GM12878 (cell line): Measurements from ENCODE around the gene SYS1. TPM values are rescaled to one million over a fixed set of nuclear protein-coding genes. Genes with fewer than 3 reads are reported as not detected.

Experiments used
- ATAC-seq: fragments of 200-7000 bp; cut with Tn5 transposase; 3 replicates; pipeline ENCODE4 v1.9.1; 2020; ENCODE audit warnings: mild to moderate bottlenecking, moderate library complexity
- BruUV-seq: library from RNA; stranded (reverse); fragments of 400-500 nt; replicated peaks from 2 replicates; lab custom pipeline; 2021; lab: Mats Ljungman, UMichigan
- CTCF ChIA-PET: fragments of 300-600 bp; sonication (Branson Sonifier 250); formaldehyde crosslinking; extraction: SDS; loops from one replicate; lab custom pipeline; 2021; ENCODE audit warnings: inconsistent platforms; lab: Yijun Ruan, JAX
- POLR2A ChIA-PET: fragments of 350-600 bp; formaldehyde crosslinking; extraction: SDS; loops from one replicate; lab custom pipeline; 2021; ENCODE audit warnings: inconsistent platforms; lab: Charles Lee
- RAD21 ChIA-PET: fragments of 300-600 bp; sonication (Branson Sonifier 250); formaldehyde crosslinking; loops from one replicate; lab custom pipeline; 2023; ENCODE audit warnings: antibody characterized with exemption; ENCODE audit not compliant: unreplicated experiment; lab: Charles Lee
- SMC1A ChIA-PET: fragments of 300-600 bp; sonication (Branson Sonifier 250); formaldehyde crosslinking; loops from one replicate; lab custom pipeline; 2023; ENCODE audit not compliant: unreplicated experiment, uncharacterized antibody; lab: Charles Lee
- DNase-seq: peaks from one replicate; pipeline ENCODE4 v3.0.0-alpha.2; 2011; ENCODE audit warnings: low read depth, low spot score
- FAIRE-seq: peaks from 3 replicates; lab custom pipeline; 2011; peaks lifted over from hg19 to GRCh38; lab: Jason Lieb, UNC
- H2AFZ ChIP-seq: 2 replicates; pipeline ENCODE4 v1.6.0; 2011; ENCODE audit warnings: low read depth, low read length, control low read depth; ENCODE audit not compliant: control insufficient read depth
- H3K27ac ChIP-seq: 2 replicates; pipeline ENCODE4 v1.5.1; 2011; ENCODE audit warnings: control low read depth; ENCODE audit not compliant: control insufficient read depth, insufficient read depth
- H3K27me3 ChIP-seq, 2 experiments: replicated peaks in 1 of 2; 2 replicates each; pipeline versions ENCODE4 v1.6.0 to v1.6.1; 2011; ENCODE audit warnings: low read length in 1 of 2; ENCODE audit not compliant: control insufficient read depth in 2 of 2, insufficient read depth in 2 of 2
- H3K36me3 ChIP-seq, 2 experiments: 2 replicates each; pipeline ENCODE4 v1.5.1; 2011; ENCODE audit warnings: low read length in 1 of 2; ENCODE audit not compliant: control insufficient read depth in 2 of 2, insufficient read depth in 2 of 2
- H3K4me1 ChIP-seq: 2 replicates; pipeline ENCODE4 v1.6.1; 2011; ENCODE audit warnings: mild to moderate bottlenecking, low read length, moderate library complexity, mixed read lengths; ENCODE audit not compliant: control insufficient read depth, insufficient read depth
- H3K4me2 ChIP-seq: 2 replicates; pipeline ENCODE4 v1.6.0; 2011; ENCODE audit warnings: control low read depth; ENCODE audit not compliant: control insufficient read depth, insufficient read depth
- H3K4me3 ChIP-seq: fragments of 200-600 bp; sonication (generic); 2 replicates; pipeline ENCODE4 v1.5.1; 2016
- H3K79me2 ChIP-seq: 2 replicates; pipeline ENCODE4 v1.6.0; 2011; ENCODE audit warnings: low read length; ENCODE audit not compliant: control insufficient read depth, insufficient read depth
- H3K9ac ChIP-seq: 2 replicates; pipeline ENCODE4 v1.8.0; 2011; ENCODE audit warnings: low read length, control low read depth, mixed read lengths; ENCODE audit not compliant: control insufficient read depth, insufficient read depth
- H3K9me3 ChIP-seq: replicated peaks from 3 replicates; pipeline ENCODE4 v1.5.1; 2011; ENCODE audit warnings: mild to moderate bottlenecking, low read length; ENCODE audit not compliant: control insufficient read depth, insufficient read depth
- H4K20me1 ChIP-seq: 2 replicates; pipeline ENCODE4 v1.6.0; 2011; ENCODE audit not compliant: control insufficient read depth, insufficient read depth
- CBX5 ChIP-seq: sonication (generic); IDR thresholded peaks from 2 replicates; pipeline ENCODE4 v1.6.1; 2016; ENCODE audit warnings: low read depth, moderate library complexity, mild to moderate bottlenecking, inconsistent platforms
- CEBPB ChIP-seq, 2 experiments: fragments of 150-350 bp in 1 of 2; IDR thresholded peaks; 2 replicates each; pipeline ENCODE4 v1.6.1; 2012 to 2014; ENCODE audit warnings: low read depth in 2 of 2, low read length in 2 of 2, borderline replicate concordance in 1 of 2, inconsistent platforms in 1 of 2
- CHD2 ChIP-seq: IDR thresholded peaks from 2 replicates; pipeline ENCODE4 v1.6.1; 2011; ENCODE audit warnings: low read depth, low read length, improper control_type of control experiment, borderline replicate concordance
- EZH2 ChIP-seq: IDR thresholded peaks from 2 replicates; pipeline ENCODE4 v1.6.1; 2012; ENCODE audit warnings: low read depth, mild to moderate bottlenecking, control low read depth, inconsistent platforms, low read length, borderline replicate concordance; ENCODE audit not compliant: control insufficient read depth
- RELA ChIP-seq: fragments of 450-650 bp; IDR thresholded peaks from 2 replicates; pipeline ENCODE4 v1.8.0; 2014; ENCODE audit warnings: borderline replicate concordance; ENCODE audit not compliant: partially characterized antibody
- SREBF1 ChIP-seq: IDR thresholded peaks from 2 replicates; pipeline ENCODE4 v1.6.1; 2012; ENCODE audit warnings: mild to moderate bottlenecking, low read length
- WGBS: methylation state at CpG from one replicate; pipeline ENCODE4 v1.1.6; 2016; ENCODE audit warnings: low lambda C conversion rate; ENCODE audit not compliant: insufficient replicate concordance, insufficient coverage; ENCODE audit errors: missing lambda C conversion rate; 5-methylcytosine and 5-hydroxymethylcytosine counted together
- in situ Hi-C: fragments of 300-500 bp; cut with MboI; formaldehyde crosslinking; loops from 9 replicates; pipeline ENCODE4 v1.14.3; 2018; ENCODE audit warnings: mixed read lengths
- intact Hi-C: fragments of 100-400 bp; cut with micrococcal nuclease; formaldehyde crosslinking; loops from one replicate; pipeline ENCODE4 v1.14.2; 2022; ENCODE audit not compliant: unreplicated experiment
- polyA plus RNA-seq, 11 experiments: library from polyadenylated mRNA; depleted of rRNA in 4 of 11; unstranded in 6 of 11; stranded (reverse) in 5 of 11; fragments of >200 nt; fragmentation: Nextera tagmentation in 4 of 11; fragmentation: Illumina TruSeq in 1 of 11; extraction: Ambion mirVana in 4 of 11; extraction: Trizol in 1 of 11; gene quantifications; 1 replicate in 1 of 11; 2 replicates in 10 of 11; pipeline versions ENCODE4 v1.2.1 to v1.2.3, GENCODE V29; 2011 to 2016; ENCODE audit warnings: inconsistent platforms in 2 of 11, missing spikeins in 2 of 11, low read depth in 1 of 11
- total RNA-seq, 4 experiments: library from RNA; depleted of rRNA in 3 of 4; stranded (reverse); fragments of >200 nt in 3 of 4; fragmentation: Illumina TruSeq in 1 of 4; extraction: Trizol in 1 of 4; gene quantifications; 2 replicates each; pipeline versions ENCODE4 v1.2.1 to v1.2.3, GENCODE V29; 2013 to 2021
- TF ChIP-seq, protein P1 (sequence below): IDR thresholded peaks from 2 replicates; pipeline ENCODE4 v1.6.1; 2011; ENCODE audit warnings: low read depth, mild to moderate bottlenecking, low read length, moderate library complexity, borderline replicate concordance; ENCODE audit errors: extremely low read depth
- TF ChIP-seq, protein P2 (sequence below): fragments of 450-650 bp; formaldehyde crosslinking; IDR thresholded peaks from 2 replicates; pipeline ENCODE4 v1.4.0; 2020; ENCODE audit warnings: mild to moderate bottlenecking, moderate library complexity
- TF ChIP-seq, protein P3 (sequence below): IDR thresholded peaks from 2 replicates; pipeline ENCODE4 v1.6.1; 2011; ENCODE audit warnings: borderline replicate concordance, low read depth, mild to moderate bottlenecking, moderate library complexity, low read length; ENCODE audit not compliant: insufficient read depth, poor library complexity, severe bottlenecking
- TF ChIP-seq, protein P4 (sequence below): IDR thresholded peaks from 2 replicates; pipeline ENCODE4 v1.6.1; 2011; ENCODE audit warnings: borderline replicate concordance, low read depth, mild to moderate bottlenecking, moderate library complexity, mixed read lengths, low read length; ENCODE audit not compliant: insufficient read depth; ENCODE audit errors: extremely low read length
- TF ChIP-seq, protein P5 (sequence below): fragments of 450-650 bp; IDR thresholded peaks from 2 replicates; pipeline ENCODE4 v1.6.1; 2016; ENCODE audit warnings: mild to moderate bottlenecking, moderate library complexity, borderline replicate concordance

The SYS1 gene
- total and polyA plus RNA-seq, 10 of the 15 experiments (the other 5 are each of a cell fraction or from before 2014, with no cell fraction given): 5.1 to 22.6 (median 9.3) TPM

DNA sequence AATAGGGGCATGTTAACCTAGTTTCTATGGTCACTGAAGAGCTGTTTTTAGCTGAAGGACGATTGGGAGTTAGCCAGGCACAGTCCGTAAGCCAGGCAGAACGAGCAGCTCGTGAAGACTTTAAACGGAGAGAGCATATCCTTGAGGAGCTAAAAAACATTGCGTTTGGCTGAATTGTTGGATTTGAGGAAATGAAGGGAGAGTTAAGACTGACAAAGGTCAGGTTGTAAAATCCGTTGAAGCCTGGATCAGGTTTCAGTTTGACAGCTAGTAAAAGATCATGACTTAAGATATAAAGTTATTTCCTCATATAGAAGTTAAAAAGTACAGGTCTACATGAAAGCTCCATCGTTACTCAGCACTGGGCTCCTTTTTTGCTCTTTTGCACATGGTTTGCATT lies 47.9 kb downstream of the SYS1 start:
- in situ Hi-C loops: no loop called here
- no peaks in the 10 kb centered on the region; a peak in 1 of 4 replicates for H3K36me3 ChIP-seq
- intact Hi-C loops: no loop called here
- H3K27ac ChIP-seq: no peak overlapping the region
- H3K79me2 ChIP-seq: no peaks in the 10 kb centered on the region; the same call in 1 of the 2 replicates
- no peak for ATAC-seq
- ChIA-PET RAD21 (interaction anchor here (0.9 kb wide), 1 partner anchor 51 kb away, joined by 3 read pairs; no protein-coding TSS in a partner anchor), SMC1A (interaction anchor here (0.6 kb wide), 1 partner anchor 48 kb away, joined by 3 read pairs; the partner anchor contains the start of gene SYS1), CTCF (interaction anchor here (1.2 kb wide), 1 partner anchor 26 kb away, joined by 6 read pairs; no protein-coding TSS in a partner anchor)
- 70% methylated on average over 8 of the region's 8 CpGs for WGBS
- BruUV-seq: no TSS peak
- H3K4me3 ChIP-seq: no peak overlapping the region
- H3K9ac ChIP-seq: no peak overlapping the region
- no peaks in the 10 kb centered on the region for H4K20me1 ChIP-seq
- H3K27me3 ChIP-seq: peaks cover 0 to 6% of the 10 kb centered on the region in 2 experiments; a peak in 1 of 4 replicates
- H2AFZ ChIP-seq: no peak overlapping the region
- H3K4me1 ChIP-seq: 0 out of 2 replicates have a peak, but pooled peaks cover 8% of the 10 kb centered on the region
- no peaks in the 10 kb centered on the region for H3K9me3 ChIP-seq
- no peak overlapping the region for H3K4me2 ChIP-seq
- TF ChIP-seq CEBPB (IDR thresholded peaks at IDR 0.05; ENCODE audit: borderline replicate concordance in 1 of 2, low read depth in 2 of 2, low read length in 2 of 2) (no peak), EZH2 (no peak), RELA (no peak), CHD2 (no peak), SREBF1 (no peak), CBX5 (no peak)
- TF ChIP-seq, protein P1, sequence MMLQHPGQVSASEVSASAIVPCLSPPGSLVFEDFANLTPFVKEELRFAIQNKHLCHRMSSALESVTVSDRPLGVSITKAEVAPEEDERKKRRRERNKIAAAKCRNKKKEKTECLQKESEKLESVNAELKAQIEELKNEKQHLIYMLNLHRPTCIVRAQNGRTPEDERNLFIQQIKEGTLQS: no peak
- TF ChIP-seq, protein P2, sequence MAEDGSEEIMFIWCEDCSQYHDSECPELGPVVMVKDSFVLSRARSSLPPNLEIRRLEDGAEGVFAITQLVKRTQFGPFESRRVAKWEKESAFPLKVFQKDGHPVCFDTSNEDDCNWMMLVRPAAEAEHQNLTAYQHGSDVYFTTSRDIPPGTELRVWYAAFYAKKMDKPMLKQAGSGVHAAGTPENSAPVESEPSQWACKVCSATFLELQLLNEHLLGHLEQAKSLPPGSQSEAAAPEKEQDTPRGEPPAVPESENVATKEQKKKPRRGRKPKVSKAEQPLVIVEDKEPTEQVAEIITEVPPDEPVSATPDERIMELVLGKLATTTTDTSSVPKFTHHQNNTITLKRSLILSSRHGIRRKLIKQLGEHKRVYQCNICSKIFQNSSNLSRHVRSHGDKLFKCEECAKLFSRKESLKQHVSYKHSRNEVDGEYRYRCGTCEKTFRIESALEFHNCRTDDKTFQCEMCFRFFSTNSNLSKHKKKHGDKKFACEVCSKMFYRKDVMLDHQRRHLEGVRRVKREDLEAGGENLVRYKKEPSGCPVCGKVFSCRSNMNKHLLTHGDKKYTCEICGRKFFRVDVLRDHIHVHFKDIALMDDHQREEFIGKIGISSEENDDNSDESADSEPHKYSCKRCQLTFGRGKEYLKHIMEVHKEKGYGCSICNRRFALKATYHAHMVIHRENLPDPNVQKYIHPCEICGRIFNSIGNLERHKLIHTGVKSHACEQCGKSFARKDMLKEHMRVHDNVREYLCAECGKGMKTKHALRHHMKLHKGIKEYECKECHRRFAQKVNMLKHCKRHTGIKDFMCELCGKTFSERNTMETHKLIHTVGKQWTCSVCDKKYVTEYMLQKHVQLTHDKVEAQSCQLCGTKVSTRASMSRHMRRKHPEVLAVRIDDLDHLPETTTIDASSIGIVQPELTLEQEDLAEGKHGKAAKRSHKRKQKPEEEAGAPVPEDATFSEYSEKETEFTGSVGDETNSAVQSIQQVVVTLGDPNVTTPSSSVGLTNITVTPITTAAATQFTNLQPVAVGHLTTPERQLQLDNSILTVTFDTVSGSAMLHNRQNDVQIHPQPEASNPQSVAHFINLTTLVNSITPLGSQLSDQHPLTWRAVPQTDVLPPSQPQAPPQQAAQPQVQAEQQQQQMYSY (CRISPR knock-in tag): no peak
- TF ChIP-seq, protein P3, sequence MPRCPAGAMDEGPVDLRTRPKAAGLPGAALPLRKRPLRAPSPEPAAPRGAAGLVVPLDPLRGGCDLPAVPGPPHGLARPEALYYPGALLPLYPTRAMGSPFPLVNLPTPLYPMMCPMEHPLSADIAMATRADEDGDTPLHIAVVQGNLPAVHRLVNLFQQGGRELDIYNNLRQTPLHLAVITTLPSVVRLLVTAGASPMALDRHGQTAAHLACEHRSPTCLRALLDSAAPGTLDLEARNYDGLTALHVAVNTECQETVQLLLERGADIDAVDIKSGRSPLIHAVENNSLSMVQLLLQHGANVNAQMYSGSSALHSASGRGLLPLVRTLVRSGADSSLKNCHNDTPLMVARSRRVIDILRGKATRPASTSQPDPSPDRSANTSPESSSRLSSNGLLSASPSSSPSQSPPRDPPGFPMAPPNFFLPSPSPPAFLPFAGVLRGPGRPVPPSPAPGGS: no peak
- TF ChIP-seq, protein P4, sequence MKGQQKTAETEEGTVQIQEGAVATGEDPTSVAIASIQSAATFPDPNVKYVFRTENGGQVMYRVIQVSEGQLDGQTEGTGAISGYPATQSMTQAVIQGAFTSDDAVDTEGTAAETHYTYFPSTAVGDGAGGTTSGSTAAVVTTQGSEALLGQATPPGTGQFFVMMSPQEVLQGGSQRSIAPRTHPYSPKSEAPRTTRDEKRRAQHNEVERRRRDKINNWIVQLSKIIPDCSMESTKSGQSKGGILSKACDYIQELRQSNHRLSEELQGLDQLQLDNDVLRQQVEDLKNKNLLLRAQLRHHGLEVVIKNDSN: no peak
- TF ChIP-seq, protein P5, sequence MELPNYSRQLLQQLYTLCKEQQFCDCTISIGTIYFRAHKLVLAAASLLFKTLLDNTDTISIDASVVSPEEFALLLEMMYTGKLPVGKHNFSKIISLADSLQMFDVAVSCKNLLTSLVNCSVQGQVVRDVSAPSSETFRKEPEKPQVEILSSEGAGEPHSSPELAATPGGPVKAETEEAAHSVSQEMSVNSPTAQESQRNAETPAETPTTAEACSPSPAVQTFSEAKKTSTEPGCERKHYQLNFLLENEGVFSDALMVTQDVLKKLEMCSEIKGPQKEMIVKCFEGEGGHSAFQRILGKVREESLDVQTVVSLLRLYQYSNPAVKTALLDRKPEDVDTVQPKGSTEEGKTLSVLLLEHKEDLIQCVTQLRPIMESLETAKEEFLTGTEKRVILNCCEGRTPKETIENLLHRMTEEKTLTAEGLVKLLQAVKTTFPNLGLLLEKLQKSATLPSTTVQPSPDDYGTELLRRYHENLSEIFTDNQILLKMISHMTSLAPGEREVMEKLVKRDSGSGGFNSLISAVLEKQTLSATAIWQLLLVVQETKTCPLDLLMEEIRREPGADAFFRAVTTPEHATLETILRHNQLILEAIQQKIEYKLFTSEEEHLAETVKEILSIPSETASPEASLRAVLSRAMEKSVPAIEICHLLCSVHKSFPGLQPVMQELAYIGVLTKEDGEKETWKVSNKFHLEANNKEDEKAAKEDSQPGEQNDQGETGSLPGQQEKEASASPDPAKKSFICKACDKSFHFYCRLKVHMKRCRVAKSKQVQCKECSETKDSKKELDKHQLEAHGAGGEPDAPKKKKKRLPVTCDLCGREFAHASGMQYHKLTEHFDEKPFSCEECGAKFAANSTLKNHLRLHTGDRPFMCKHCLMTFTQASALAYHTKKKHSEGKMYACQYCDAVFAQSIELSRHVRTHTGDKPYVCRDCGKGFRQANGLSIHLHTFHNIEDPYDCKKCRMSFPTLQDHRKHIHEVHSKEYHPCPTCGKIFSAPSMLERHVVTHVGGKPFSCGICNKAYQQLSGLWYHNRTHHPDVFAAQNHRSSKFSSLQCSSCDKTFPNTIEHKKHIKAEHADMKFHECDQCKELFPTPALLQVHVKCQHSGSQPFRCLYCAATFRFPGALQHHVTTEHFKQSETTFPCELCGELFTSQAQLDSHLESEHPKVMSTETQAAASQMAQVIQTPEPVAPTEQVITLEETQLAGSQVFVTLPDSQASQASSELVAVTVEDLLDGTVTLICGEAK: no peak
- TF ChIP-seq, all 136 proteins: peak for 0
- FAIRE-seq (no peak), DNase-seq (no peak)
- POLR2A ChIA-PET: no interaction called here
